Measurements from ENCODE around the gene METTL1.

The METTL1 gene

GRCh38 chr12:57745485-57745881 lies 26.4 kb downstream of the METTL1 start:
- DNase-seq (ENCODE audit: low read depth): peak; percentile 52
- TF ChIP-seq POLR2A (IDR thresholded peaks at IDR 0.05; ENCODE audit: extremely low read depth, insufficient read length) (no peak), MAX (IDR thresholded peaks at IDR 0.05; ENCODE audit: low read depth, low read length) (no peak), CTCF (IDR thresholded peaks at IDR 0.05; ENCODE audit: low read depth, low read length) (no peak), MYC (IDR thresholded peaks at IDR 0.05; ENCODE audit: low read depth, low read length) (no peak)
- H3K4me3 ChIP-seq (ENCODE audit: low read depth, low read length): peak overlapping the region; percentile 88

GRCh38 chr12:57744777-57745484 lies 27.0 kb downstream of the METTL1 start, which contains the start of gene TSPAN31:
TSPAN31 (plus strand) TSS chr12:57745039; CDS start chr12:57745155, 116 bp downstream.
- peak within 1 kb of the TSS; percentile 88 for H3K4me3 ChIP-seq (ENCODE audit: low read depth, low read length)
- TF ChIP-seq POLR2A (IDR thresholded peaks at IDR 0.05; ENCODE audit: extremely low read depth, insufficient read length) (peak; percentile 46), MAX (IDR thresholded peaks at IDR 0.05; ENCODE audit: low read depth, low read length) (peak; percentile 39; the same call in 1 of the 2 replicates), MYC (IDR thresholded peaks at IDR 0.05; ENCODE audit: low read depth, low read length) (no peak), CTCF (IDR thresholded peaks at IDR 0.05; ENCODE audit: low read depth, low read length) (no peak)
- DNase-seq (ENCODE audit: low read depth): peak; percentile 99

- DNase-seq (ENCODE audit: low read depth): no peak
- H3K4me3 ChIP-seq (ENCODE audit: low read depth, low read length): peak overlapping the region; percentile 88
- peak; percentile 19; the same call in 1 of the 2 replicates for TF ChIP-seq MYC (IDR thresholded peaks at IDR 0.05; ENCODE audit: low read depth, low read length)
- TF ChIP-seq POLR2A (IDR thresholded peaks at IDR 0.05; ENCODE audit: extremely low read depth, insufficient read length): no peak
Observed at GRCh38 chr12:57744194-57744776, 27.6 kb downstream of the METTL1 start.

GRCh38 chr12:57743769-57744168 lies 28.1 kb downstream of the METTL1 start:
- peak overlapping the region; percentile 88 for H3K4me3 ChIP-seq (ENCODE audit: low read depth, low read length)
- no peak for DNase-seq (ENCODE audit: low read depth)
- TF ChIP-seq MYC (IDR thresholded peaks at IDR 0.05; ENCODE audit: low read depth, low read length) (no peak), MAX (IDR thresholded peaks at IDR 0.05; ENCODE audit: low read depth, low read length) (no peak), POLR2A (IDR thresholded peaks at IDR 0.05; ENCODE audit: extremely low read depth, insufficient read length) (no peak), CTCF (IDR thresholded peaks at IDR 0.05; ENCODE audit: low read depth, low read length) (no peak)

GRCh38 chr12:57741844-57742738 lies 29.8 kb downstream of the METTL1 start:
- DNase-seq (ENCODE audit: low read depth): peak; percentile 87
- peak overlapping the region; percentile 74 for H3K4me3 ChIP-seq (ENCODE audit: low read depth, low read length)
- TF ChIP-seq CTCF (IDR thresholded peaks at IDR 0.05; ENCODE audit: low read depth, low read length): peak; percentile 57
- no peak for TF ChIP-seq MAX (IDR thresholded peaks at IDR 0.05; ENCODE audit: low read depth, low read length)
- TF ChIP-seq POLR2A (IDR thresholded peaks at IDR 0.05; ENCODE audit: extremely low read depth, insufficient read length): peak; percentile 61
- peak; percentile 13; the same call in 1 of the 2 replicates for TF ChIP-seq MYC (IDR thresholded peaks at IDR 0.05; ENCODE audit: low read depth, low read length)
